GM23338 (cell line): ENCODE results near the gene RUSC2. TPM values are rescaled to one million over a fixed set of nuclear protein-coding genes. Genes with fewer than 3 reads are reported as not detected.
A peak's percentile ranks its signal among the peaks of the same experiment; 100 is the strongest.

Experiments
- ATAC-seq: fragments of 200-7000 bp; cut with Tn5 transposase; 3 replicates; pipeline ENCODE4 v1.9.1; 2020
- DNase-seq: peaks from one replicate; pipeline ENCODE4 v3.0.0-alpha.2; 2015; ENCODE audit warnings: low spot score
- H2AFZ ChIP-seq: fragments of 200-600 bp; sonication (generic); 2 replicates; pipeline ENCODE4 v1.8.0; 2016; ENCODE audit warnings: antibody characterized with exemption, mild to moderate bottlenecking, moderate library complexity
- H3F3A ChIP-seq: fragments of 200-600 bp; sonication (generic); replicated peaks from 2 replicates; pipeline ENCODE4 v1.8.0; 2017; ENCODE audit warnings: antibody characterized with exemption, mixed run types, low read depth
- H3K27ac ChIP-seq: fragments of 200-600 bp; sonication (generic); 2 replicates; pipeline ENCODE4 v1.6.1; 2016; ENCODE audit warnings: low read depth
- H3K27me3 ChIP-seq: fragments of 200-600 bp; sonication (generic); 2 replicates; pipeline ENCODE4 v1.8.0; 2016; ENCODE audit warnings: mild to moderate bottlenecking, mixed run types, moderate library complexity; ENCODE audit not compliant: insufficient read depth
- H3K36me3 ChIP-seq: fragments of 200-600 bp; sonication (generic); 2 replicates; pipeline ENCODE4 v1.8.0; 2016; ENCODE audit warnings: mild to moderate bottlenecking; ENCODE audit not compliant: insufficient read depth
- H3K4me1 ChIP-seq: fragments of 200-600 bp; sonication (generic); 2 replicates; pipeline ENCODE4 v1.8.0; 2016; ENCODE audit warnings: mild to moderate bottlenecking, moderate library complexity; ENCODE audit not compliant: insufficient read depth
- H3K4me2 ChIP-seq: fragments of 200-600 bp; sonication (generic); 2 replicates; pipeline ENCODE4 v1.7.1; 2017; ENCODE audit warnings: mixed run types
- H3K4me3 ChIP-seq: fragments of 200-600 bp; sonication (generic); 2 replicates; pipeline ENCODE4 v1.6.1; 2016; ENCODE audit warnings: mixed run types
- H3K79me2 ChIP-seq: fragments of 200-600 bp; sonication (generic); replicated peaks from 2 replicates; pipeline ENCODE4 v1.8.0; 2017; ENCODE audit warnings: mild to moderate bottlenecking; ENCODE audit not compliant: insufficient read depth
- H3K9me2 ChIP-seq: fragments of 200-600 bp; sonication (generic); 2 replicates; pipeline ENCODE4 v1.8.0; 2017; ENCODE audit not compliant: insufficient read depth
- H4K20me1 ChIP-seq: fragments of 200-600 bp; sonication (generic); replicated peaks from 2 replicates; pipeline ENCODE4 v1.8.0; 2017; ENCODE audit warnings: mild to moderate bottlenecking; ENCODE audit not compliant: insufficient read depth
- H3K27ac Mint-ChIP-seq: 2 replicates; pipeline ENCODE4 v1.8.0; 2020; ENCODE audit warnings: inconsistent platforms, mild to moderate bottlenecking, moderate library complexity, mixed read lengths
- H3K27me3 Mint-ChIP-seq: 3 replicates; pipeline ENCODE4 v1.8.0; 2022; ENCODE audit warnings: low read depth, mild to moderate bottlenecking, moderate library complexity, mixed read lengths, inconsistent platforms; ENCODE audit not compliant: insufficient read depth, poor library complexity
- H3K36me3 Mint-ChIP-seq: 3 replicates; pipeline ENCODE4 v1.8.0; 2021; ENCODE audit warnings: low read depth, mild to moderate bottlenecking, inconsistent platforms, moderate library complexity, mixed read lengths
- H3K4me1 Mint-ChIP-seq: 3 replicates; pipeline ENCODE4 v1.8.0; 2020; ENCODE audit warnings: mild to moderate bottlenecking, inconsistent platforms, mixed read lengths
- H3K4me3 Mint-ChIP-seq: 3 replicates; pipeline ENCODE4 v1.8.0; 2021; ENCODE audit warnings: moderate library complexity, mild to moderate bottlenecking, inconsistent platforms, mixed read lengths
- H3K9me3 Mint-ChIP-seq: 3 replicates; pipeline ENCODE4 v1.8.0; 2020; ENCODE audit warnings: moderate library complexity, mild to moderate bottlenecking, inconsistent platforms, mixed read lengths
- CREB1 ChIP-seq: fragments of 250-450 bp; sonication (Bioruptor Pico); IDR thresholded peaks from 2 replicates; pipeline ENCODE4 v1.5.0; 2020; ENCODE audit warnings: low read depth, mild to moderate bottlenecking, moderate library complexity
- EZH2 ChIP-seq: fragments of 200-600 bp; sonication (generic); IDR thresholded peaks from one replicate; pipeline ENCODE4 v1.8.0; 2017; ENCODE audit warnings: antibody characterized with exemption, mild to moderate bottlenecking, low read depth; ENCODE audit not compliant: unreplicated experiment
- EZH2phosphoT487 ChIP-seq: fragments of 200-600 bp; sonication (generic); IDR thresholded peaks from one replicate; pipeline ENCODE4 v1.8.1; 2018; ENCODE audit warnings: antibody characterized with exemption; ENCODE audit not compliant: unreplicated experiment
- JUNB ChIP-seq: IDR thresholded peaks from one replicate; pipeline ENCODE4 v1.6.1; 2016; ENCODE audit warnings: antibody characterized with exemption; ENCODE audit not compliant: unreplicated experiment
- NANOG ChIP-seq: IDR thresholded peaks from 2 replicates; pipeline ENCODE4 v1.6.1; 2016; ENCODE audit warnings: antibody characterized with exemption, borderline replicate concordance
- POLR2AphosphoS5 ChIP-seq: IDR thresholded peaks from 2 replicates; pipeline ENCODE4 v1.6.1; 2016; ENCODE audit warnings: antibody characterized with exemption, low read depth
- STAT1 ChIP-seq: IDR thresholded peaks from one replicate; pipeline ENCODE4 v1.6.1; 2016; ENCODE audit warnings: antibody characterized with exemption; ENCODE audit not compliant: unreplicated experiment
- ZNF114 ChIP-seq: fragments of 250-450 bp; sonication (Bioruptor Pico); IDR thresholded peaks from 2 replicates; pipeline ENCODE4 v1.5.0; 2020; ENCODE audit warnings: mild to moderate bottlenecking, moderate library complexity
- ZNF331 ChIP-seq: fragments of 250-450 bp; sonication (Bioruptor Pico); IDR thresholded peaks from 2 replicates; pipeline ENCODE4 v1.5.0; 2020; ENCODE audit warnings: low read depth, mild to moderate bottlenecking, moderate library complexity
- polyA plus RNA-seq: library from polyadenylated mRNA; unstranded; fragments of >200 nt; fragmentation: Nextera tagmentation; extraction: Ambion mirVana; gene quantifications from 2 replicates; pipeline ENCODE4 v1.2.1, GENCODE V29; 2016
- total RNA-seq: library from RNA; depleted of rRNA; stranded (reverse); fragments of >200 nt; shearing (Covaris generic); gene quantifications from 2 replicates; pipeline ENCODE4 v1.2.3, GENCODE V29; 2014
- TF ChIP-seq, protein P1 (sequence below): IDR thresholded peaks from one replicate; pipeline ENCODE4 v1.6.1; 2018; ENCODE audit warnings: antibody characterized with exemption; ENCODE audit not compliant: unreplicated experiment
- TF ChIP-seq, protein P2 (sequence below): fragments of 250-450 bp; sonication (Bioruptor Pico); IDR thresholded peaks from 2 replicates; pipeline ENCODE4 v1.5.0; 2020; ENCODE audit warnings: mild to moderate bottlenecking, moderate library complexity
- TF ChIP-seq, protein P3 (sequence below): IDR thresholded peaks from 2 replicates; pipeline ENCODE4 v1.6.1; 2016; ENCODE audit warnings: antibody characterized with exemption
- TF ChIP-seq, protein P4 (sequence below), 2 experiments: fragments of 200-600 bp in 1 of 2; sonication (generic) in 1 of 2; conservative IDR thresholded peaks; 2 replicates each; pipeline versions ENCODE4 v1.5.1 to v1.6.1; 2016 to 2017; ENCODE audit warnings: antibody characterized with exemption in 2 of 2, low read depth in 2 of 2, mild to moderate bottlenecking in 2 of 2, moderate library complexity in 1 of 2

RUSC2 gene
- total and polyA plus RNA-seq, 2 experiments from 2014 or later: 3.0 to 8.2 TPM

DNA sequence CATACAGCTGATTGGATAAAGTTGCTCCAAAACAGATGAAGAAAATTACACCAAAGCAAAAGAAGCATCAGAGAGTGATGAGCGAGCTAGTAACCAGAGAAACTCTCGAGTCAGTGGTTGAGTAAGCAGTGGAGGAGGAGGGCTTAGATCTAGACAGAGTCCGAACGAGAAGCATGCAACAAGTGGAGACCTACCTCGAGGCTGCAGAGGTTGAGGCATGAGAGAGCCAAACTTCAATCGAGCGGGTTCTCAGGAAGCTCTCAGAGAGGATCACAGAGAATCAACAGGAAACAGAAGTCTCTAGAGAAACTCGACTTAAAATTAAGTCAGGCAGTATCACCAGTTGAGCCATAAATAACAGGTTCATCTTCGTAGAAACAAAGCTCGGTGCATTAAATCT, 6.1 kb downstream of the RUSC2 start:
- H3K4me2 ChIP-seq: no peak overlapping the region
- H3K36me3 Mint-ChIP-seq: peaks cover 4% of the 10 kb centered on the region; the same call in 2 of the 3 replicates
- peaks cover 7% of the 10 kb centered on the region; the same call in 1 of the 2 replicates for H3K9me2 ChIP-seq
- H4K20me1 ChIP-seq: peaks cover 4% of the 10 kb centered on the region
- ATAC-seq (no peak), DNase-seq (no peak)
- H3K27ac ChIP-seq: peak overlapping the region; percentile 13; the same call in 1 of the 2 replicates
- no peaks in the 10 kb centered on the region for H3K36me3 ChIP-seq
- peaks cover 6% of the 10 kb centered on the region for H3K27me3 Mint-ChIP-seq
- H3K9me3 Mint-ChIP-seq: peaks cover 8% of the 10 kb centered on the region; the same call in 2 of the 3 replicates
- peaks cover 3% of the 10 kb centered on the region; the same call in 1 of the 2 replicates for H3K4me1 ChIP-seq
- H3K27me3 ChIP-seq: peaks cover 2% of the 10 kb centered on the region; the same call in 1 of the 2 replicates
- no peak overlapping the region for H3K27ac Mint-ChIP-seq
- no peak overlapping the region for H3K4me3 ChIP-seq
- peaks cover 31% of the 10 kb centered on the region for H3K79me2 ChIP-seq
- 0 out of 2 replicates have a peak, but pooled peaks cover 5% of the 10 kb centered on the region for H3F3A ChIP-seq
- H2AFZ ChIP-seq: no peak overlapping the region
- H3K4me1 Mint-ChIP-seq: peaks cover 12% of the 10 kb centered on the region; the same call in 2 of the 3 replicates
- no peak overlapping the region for H3K4me3 Mint-ChIP-seq
- TF ChIP-seq, protein P1, sequence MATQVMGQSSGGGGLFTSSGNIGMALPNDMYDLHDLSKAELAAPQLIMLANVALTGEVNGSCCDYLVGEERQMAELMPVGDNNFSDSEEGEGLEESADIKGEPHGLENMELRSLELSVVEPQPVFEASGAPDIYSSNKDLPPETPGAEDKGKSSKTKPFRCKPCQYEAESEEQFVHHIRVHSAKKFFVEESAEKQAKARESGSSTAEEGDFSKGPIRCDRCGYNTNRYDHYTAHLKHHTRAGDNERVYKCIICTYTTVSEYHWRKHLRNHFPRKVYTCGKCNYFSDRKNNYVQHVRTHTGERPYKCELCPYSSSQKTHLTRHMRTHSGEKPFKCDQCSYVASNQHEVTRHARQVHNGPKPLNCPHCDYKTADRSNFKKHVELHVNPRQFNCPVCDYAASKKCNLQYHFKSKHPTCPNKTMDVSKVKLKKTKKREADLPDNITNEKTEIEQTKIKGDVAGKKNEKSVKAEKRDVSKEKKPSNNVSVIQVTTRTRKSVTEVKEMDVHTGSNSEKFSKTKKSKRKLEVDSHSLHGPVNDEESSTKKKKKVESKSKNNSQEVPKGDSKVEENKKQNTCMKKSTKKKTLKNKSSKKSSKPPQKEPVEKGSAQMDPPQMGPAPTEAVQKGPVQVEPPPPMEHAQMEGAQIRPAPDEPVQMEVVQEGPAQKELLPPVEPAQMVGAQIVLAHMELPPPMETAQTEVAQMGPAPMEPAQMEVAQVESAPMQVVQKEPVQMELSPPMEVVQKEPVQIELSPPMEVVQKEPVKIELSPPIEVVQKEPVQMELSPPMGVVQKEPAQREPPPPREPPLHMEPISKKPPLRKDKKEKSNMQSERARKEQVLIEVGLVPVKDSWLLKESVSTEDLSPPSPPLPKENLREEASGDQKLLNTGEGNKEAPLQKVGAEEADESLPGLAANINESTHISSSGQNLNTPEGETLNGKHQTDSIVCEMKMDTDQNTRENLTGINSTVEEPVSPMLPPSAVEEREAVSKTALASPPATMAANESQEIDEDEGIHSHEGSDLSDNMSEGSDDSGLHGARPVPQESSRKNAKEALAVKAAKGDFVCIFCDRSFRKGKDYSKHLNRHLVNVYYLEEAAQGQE: no peak
- no peak for TF ChIP-seq EZH2
- no peak for TF ChIP-seq EZH2phosphoT487
- no peak for TF ChIP-seq STAT1
- TF ChIP-seq, protein P2, sequence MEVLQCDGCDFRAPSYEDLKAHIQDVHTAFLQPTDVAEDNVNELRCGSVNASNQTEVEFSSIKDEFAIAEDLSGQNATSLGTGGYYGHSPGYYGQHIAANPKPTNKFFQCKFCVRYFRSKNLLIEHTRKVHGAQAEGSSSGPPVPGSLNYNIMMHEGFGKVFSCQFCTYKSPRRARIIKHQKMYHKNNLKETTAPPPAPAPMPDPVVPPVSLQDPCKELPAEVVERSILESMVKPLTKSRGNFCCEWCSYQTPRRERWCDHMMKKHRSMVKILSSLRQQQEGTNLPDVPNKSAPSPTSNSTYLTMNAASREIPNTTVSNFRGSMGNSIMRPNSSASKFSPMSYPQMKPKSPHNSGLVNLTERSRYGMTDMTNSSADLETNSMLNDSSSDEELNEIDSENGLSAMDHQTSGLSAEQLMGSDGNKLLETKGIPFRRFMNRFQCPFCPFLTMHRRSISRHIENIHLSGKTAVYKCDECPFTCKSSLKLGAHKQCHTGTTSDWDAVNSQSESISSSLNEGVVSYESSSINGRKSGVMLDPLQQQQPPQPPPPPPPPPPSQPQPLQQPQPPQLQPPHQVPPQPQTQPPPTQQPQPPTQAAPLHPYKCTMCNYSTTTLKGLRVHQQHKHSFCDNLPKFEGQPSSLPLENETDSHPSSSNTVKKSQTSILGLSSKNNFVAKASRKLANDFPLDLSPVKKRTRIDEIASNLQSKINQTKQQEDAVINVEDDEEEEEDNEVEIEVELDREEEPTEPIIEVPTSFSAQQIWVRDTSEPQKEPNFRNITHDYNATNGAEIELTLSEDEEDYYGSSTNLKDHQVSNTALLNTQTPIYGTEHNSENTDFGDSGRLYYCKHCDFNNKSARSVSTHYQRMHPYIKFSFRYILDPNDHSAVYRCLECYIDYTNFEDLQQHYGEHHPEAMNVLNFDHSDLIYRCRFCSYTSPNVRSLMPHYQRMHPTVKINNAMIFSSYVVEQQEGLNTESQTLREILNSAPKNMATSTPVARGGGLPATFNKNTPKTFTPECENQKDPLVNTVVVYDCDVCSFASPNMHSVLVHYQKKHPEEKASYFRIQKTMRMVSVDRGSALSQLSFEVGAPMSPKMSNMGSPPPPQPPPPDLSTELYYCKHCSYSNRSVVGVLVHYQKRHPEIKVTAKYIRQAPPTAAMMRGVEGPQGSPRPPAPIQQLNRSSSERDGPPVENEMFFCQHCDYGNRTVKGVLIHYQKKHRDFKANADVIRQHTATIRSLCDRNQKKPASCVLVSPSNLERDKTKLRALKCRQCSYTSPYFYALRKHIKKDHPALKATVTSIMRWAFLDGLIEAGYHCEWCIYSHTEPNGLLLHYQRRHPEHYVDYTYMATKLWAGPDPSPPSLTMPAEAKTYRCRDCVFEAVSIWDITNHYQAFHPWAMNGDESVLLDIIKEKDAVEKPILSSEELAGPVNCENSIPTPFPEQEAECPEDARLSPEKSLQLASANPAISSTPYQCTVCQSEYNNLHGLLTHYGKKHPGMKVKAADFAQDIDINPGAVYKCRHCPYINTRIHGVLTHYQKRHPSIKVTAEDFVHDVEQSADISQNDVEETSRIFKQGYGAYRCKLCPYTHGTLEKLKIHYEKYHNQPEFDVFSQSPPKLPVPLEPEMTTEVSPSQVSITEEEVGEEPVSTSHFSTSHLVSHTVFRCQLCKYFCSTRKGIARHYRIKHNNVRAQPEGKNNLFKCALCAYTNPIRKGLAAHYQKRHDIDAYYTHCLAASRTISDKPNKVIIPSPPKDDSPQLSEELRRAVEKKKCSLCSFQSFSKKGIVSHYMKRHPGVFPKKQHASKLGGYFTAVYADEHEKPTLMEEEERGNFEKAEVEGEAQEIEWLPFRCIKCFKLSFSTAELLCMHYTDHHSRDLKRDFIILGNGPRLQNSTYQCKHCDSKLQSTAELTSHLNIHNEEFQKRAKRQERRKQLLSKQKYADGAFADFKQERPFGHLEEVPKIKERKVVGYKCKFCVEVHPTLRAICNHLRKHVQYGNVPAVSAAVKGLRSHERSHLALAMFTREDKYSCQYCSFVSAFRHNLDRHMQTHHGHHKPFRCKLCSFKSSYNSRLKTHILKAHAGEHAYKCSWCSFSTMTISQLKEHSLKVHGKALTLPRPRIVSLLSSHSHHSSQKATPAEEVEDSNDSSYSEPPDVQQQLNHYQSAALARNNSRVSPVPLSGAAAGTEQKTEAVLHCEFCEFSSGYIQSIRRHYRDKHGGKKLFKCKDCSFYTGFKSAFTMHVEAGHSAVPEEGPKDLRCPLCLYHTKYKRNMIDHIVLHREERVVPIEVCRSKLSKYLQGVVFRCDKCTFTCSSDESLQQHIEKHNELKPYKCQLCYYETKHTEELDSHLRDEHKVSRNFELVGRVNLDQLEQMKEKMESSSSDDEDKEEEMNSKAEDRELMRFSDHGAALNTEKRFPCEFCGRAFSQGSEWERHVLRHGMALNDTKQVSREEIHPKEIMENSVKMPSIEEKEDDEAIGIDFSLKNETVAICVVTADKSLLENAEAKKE (CRISPR knock-in tag): no peak
- TF ChIP-seq, protein P3, sequence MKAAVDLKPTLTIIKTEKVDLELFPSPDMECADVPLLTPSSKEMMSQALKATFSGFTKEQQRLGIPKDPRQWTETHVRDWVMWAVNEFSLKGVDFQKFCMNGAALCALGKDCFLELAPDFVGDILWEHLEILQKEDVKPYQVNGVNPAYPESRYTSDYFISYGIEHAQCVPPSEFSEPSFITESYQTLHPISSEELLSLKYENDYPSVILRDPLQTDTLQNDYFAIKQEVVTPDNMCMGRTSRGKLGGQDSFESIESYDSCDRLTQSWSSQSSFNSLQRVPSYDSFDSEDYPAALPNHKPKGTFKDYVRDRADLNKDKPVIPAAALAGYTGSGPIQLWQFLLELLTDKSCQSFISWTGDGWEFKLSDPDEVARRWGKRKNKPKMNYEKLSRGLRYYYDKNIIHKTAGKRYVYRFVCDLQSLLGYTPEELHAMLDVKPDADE: no peak
- no peak for TF ChIP-seq POLR2AphosphoS5
- no peak for TF ChIP-seq JUNB
- TF ChIP-seq NANOG: no peak
- TF ChIP-seq, protein P4, sequence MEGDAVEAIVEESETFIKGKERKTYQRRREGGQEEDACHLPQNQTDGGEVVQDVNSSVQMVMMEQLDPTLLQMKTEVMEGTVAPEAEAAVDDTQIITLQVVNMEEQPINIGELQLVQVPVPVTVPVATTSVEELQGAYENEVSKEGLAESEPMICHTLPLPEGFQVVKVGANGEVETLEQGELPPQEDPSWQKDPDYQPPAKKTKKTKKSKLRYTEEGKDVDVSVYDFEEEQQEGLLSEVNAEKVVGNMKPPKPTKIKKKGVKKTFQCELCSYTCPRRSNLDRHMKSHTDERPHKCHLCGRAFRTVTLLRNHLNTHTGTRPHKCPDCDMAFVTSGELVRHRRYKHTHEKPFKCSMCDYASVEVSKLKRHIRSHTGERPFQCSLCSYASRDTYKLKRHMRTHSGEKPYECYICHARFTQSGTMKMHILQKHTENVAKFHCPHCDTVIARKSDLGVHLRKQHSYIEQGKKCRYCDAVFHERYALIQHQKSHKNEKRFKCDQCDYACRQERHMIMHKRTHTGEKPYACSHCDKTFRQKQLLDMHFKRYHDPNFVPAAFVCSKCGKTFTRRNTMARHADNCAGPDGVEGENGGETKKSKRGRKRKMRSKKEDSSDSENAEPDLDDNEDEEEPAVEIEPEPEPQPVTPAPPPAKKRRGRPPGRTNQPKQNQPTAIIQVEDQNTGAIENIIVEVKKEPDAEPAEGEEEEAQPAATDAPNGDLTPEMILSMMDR (conservative IDR thresholded peaks at IDR 0.05; ENCODE audit: low read depth in 2 of 2): no peak
- TF ChIP-seq CREB1 (CRISPR knock-in tag): no peak
- no peak for TF ChIP-seq ZNF114 (CRISPR knock-in tag)
- no peak for TF ChIP-seq ZNF331 (CRISPR knock-in tag)
